LHCN-M2 (cell line): ENCODE data around the gene ENOX1. TPM values are rescaled to one million over a fixed set of nuclear protein-coding genes. Genes with fewer than 3 reads are reported as not detected.
A peak's percentile ranks its signal among the peaks of the same experiment; 100 is the strongest.
"Not testable (repeated sequence)": the region's sequence is repeated elsewhere in the genome, so short reads cannot be mapped to it uniquely, and the experiment has no call there.

ENCODE experiments used
- DNase-seq: peaks from one replicate; pipeline ENCODE4 v3.0.0-alpha.2; 2012; ENCODE audit warnings: low read depth
- total RNA-seq: library from RNA; depleted of rRNA; stranded (reverse); fragments of >200 nt; gene quantifications from 2 replicates; pipeline ENCODE4 v1.2.3, GENCODE V29; 2014

The ENOX1 gene
- total RNA-seq, 1 experiment from 2014 or later: 7.7 TPM

GRCh38 chr13:43357564-43357963 lies 429.2 kb downstream of the ENOX1 start:
- DNase-seq: no peak

DNA sequence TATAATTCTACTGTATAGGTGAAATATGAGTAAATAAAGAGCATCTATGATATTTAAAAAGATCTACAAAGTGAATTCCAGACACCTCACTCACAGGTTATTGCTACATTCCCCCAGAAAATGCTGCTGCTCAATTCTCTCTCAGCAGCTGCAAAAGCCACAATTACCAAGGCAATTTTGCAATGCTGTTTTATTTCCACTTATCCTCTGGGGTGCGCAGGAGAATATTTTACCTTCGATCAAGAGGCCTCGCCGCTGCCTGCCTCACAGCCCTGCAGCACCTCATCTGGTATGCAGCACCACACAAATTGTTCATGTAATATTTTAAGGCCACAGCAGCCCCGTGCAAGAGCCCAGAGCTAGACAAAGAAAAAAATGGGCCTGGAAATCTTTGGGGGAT lies 430.2 kb downstream of the ENOX1 start:
- DNase-seq: peak; percentile 69

GRCh38 chr13:43355774-43356173 lies 431.0 kb downstream of the ENOX1 start:
- no peak for DNase-seq

GRCh38 chr13:43354153-43354945 lies 432.4 kb downstream of the ENOX1 start:
- DNase-seq: no peak

GRCh38 chr13:43353631-43354030 lies 433.1 kb downstream of the ENOX1 start:
- DNase-seq: no peak

GRCh38 chr13:43351612-43352011 lies 435.2 kb downstream of the ENOX1 start:
- not testable (repeated sequence) for DNase-seq

GRCh38 chr13:43348397-43348796 lies 438.4 kb downstream of the ENOX1 start:
- peak; percentile 24 for DNase-seq

DNA sequence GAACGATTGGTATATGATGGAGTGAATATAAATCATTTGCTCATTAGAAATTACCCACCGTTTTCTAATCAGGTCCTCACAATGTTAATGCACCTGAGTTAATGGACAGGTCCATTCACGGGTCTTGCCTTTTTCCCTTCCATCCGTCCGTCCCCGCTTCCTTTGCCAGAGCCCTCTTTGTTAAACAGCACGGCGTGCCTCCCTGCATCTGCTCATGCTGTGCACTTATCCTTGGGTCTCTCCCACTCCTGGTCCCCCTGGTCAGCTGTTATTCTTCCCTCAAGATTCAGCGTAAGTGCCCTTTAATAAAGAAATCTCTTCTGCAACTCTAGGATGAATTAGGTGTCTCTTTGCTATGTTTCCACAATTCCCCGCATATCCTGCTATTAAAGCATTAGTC lies 438.9 kb downstream of the ENOX1 start:
- no peak for DNase-seq

- DNase-seq: no peak
These were observed 440.3 kb downstream of the ENOX1 start for GRCh38 chr13:43346427-43346826.

GRCh38 chr13:43343645-43344044 lies 443.1 kb downstream of the ENOX1 start:
- no peak for DNase-seq

- no peak for DNase-seq
These were observed 446.8 kb downstream of the ENOX1 start for GRCh38 chr13:43339805-43340550.

DNA sequence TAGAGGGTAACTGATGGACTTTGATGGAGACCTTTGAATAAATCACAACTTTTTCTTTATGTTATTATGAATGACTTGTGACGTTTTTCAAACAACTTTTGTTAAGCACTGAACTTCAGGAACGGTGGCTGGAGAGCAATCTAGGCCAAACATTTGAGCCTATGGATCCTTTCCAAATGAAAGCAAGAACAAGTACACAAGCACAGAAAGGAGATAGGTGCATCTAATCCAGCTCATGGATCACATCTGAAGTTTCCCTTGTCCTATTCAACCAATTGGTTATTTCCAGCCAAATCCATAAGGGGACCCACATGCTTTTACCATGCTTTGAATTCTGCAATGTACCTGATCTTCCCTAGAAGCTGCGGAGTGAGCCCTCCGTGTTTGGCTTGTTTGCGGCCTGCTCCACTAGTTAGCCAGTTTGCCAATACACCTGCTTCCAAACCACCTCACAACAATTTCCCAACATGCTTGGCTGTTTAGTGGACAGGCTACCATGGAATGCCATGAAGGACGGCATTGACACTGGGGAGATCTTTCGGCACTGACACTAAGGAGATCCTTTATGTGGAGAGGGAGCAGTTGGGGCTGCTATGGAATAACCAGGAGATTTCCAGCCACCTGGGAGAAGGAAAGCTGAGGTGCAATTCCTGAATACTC lies 447.5 kb downstream of the ENOX1 start:
- no peak for DNase-seq

GRCh38 chr13:43335764-43336163 lies 451.0 kb downstream of the ENOX1 start:
- no peak for DNase-seq

- no peak for DNase-seq
These were observed 453.6 kb downstream of the ENOX1 start for GRCh38 chr13:43333176-43333575.

- no peak for DNase-seq
These were observed 455.1 kb downstream of the ENOX1 start for GRCh38 chr13:43331672-43332071.

GRCh38 chr13:43329702-43330101 lies 457.1 kb downstream of the ENOX1 start:
- DNase-seq: no peak

DNA sequence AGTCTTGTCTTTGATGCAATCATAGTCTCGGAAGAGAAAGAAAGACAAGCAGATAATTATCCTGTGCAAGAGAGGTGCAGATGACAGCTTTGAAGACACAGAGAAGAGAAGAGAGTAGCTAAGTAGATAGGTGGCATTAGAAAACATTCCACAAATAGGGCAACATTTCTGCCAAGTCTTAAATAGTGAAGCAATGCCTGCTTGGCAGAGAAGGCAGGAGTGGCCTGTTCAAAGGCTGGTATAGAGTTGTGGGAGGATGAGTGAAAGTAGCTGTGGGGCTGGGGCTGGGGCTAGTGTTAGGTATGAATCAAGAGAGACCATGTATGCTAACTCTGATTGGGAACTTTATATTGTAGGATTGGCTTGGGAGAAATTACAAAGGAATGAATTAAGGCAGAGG lies 457.9 kb downstream of the ENOX1 start:
- DNase-seq: no peak

- no peak for DNase-seq
These were observed 460.7 kb downstream of the ENOX1 start for GRCh38 chr13:43326100-43326499.

DNA sequence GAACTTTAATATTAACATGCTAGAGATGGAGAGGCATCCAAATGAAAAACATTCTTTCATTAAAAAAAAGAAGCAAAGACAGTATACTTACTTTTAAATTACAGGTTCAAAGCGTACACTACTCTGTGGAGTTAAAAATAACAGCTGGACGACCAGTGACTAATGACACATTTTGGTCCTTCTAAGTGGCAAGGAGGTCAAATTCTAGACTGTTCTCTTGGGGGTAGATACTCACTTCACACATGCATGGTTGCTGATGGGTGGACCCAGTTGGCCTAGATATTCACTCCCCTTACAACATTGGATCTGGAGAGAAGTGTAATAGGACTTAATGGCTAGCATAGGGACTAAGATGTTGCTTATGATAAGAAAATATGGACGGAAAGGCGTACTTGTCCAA lies 461.1 kb downstream of the ENOX1 start:
- DNase-seq: peak; percentile 15

- DNase-seq: no peak
These were observed 462.6 kb downstream of the ENOX1 start for GRCh38 chr13:43324129-43324528.

DNA sequence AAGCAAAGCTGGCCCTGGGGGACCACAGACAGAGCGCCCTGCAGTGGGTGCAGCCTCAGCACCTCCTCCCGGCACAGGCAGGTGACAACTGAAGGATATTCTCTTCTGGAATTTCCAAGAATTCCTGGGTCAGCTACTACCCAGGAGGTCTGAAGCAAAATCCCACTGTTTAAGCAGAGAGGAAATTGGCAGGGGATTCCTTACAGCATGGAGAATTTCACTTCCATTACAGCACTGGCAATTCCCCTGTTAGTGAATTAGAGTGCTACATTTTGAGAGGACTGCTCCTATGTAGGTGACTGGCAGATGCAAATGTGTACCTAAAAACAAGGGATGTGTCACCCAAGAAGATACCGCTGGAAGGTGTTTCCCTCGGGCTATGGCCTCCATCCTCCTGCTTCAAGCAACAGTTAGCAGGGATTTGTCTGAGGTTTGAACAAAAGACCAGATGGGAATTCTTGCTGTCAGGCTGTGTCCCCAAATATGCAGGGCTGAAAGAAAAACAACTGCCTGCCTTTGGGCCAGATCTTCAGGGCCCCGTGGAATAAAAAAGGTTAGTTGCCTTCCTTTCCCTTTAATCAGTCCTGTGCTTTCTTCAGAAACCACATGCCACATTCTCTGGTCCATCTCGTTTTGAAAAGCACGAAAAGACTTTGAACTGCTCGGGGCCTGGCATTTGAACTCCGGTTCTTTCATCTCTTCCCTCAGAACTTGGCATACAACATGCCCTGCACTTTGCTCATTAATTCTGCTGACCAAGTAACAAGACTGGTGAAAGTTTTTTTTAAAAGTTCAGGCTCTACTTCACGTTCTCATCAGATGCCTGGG lies 466.9 kb downstream of the ENOX1 start:
- DNase-seq: no peak

- peak; percentile 97 for DNase-seq
These were observed 469.8 kb downstream of the ENOX1 start for GRCh38 chr13:43316946-43317353.
